HG03469 (cell line): Measurements from ENCODE around the gene PCLO.
"Not testable (repeated sequence)": the region's sequence is repeated elsewhere in the genome, so short reads cannot be mapped to it uniquely, and the experiment has no call there.

ENCODE experiments used
- ATAC-seq: cut with Tn5 transposase; IDR thresholded peaks from one replicate; pipeline ENCODE4 v1.9.1; 2021; ENCODE audit warnings: mild to moderate bottlenecking, moderate library complexity, moderate number of reproducible peaks; ENCODE audit not compliant: unreplicated experiment

Gene PCLO

GRCh38 chr7:82965088-82966036 is 197.3 kb downstream of the PCLO start:
- ATAC-seq: no peak

- no peak for ATAC-seq
Observed at GRCh38 chr7:82964150-82964882, 198.4 kb downstream of the PCLO start.

GRCh38 chr7:82961240-82961639 is 201.4 kb downstream of the PCLO start:
- no peak for ATAC-seq

- ATAC-seq: no peak
Observed at GRCh38 chr7:82959528-82959927, 203.2 kb downstream of the PCLO start.

GRCh38 chr7:82957521-82957920 is 205.2 kb downstream of the PCLO start:
- no peak for ATAC-seq

DNA sequence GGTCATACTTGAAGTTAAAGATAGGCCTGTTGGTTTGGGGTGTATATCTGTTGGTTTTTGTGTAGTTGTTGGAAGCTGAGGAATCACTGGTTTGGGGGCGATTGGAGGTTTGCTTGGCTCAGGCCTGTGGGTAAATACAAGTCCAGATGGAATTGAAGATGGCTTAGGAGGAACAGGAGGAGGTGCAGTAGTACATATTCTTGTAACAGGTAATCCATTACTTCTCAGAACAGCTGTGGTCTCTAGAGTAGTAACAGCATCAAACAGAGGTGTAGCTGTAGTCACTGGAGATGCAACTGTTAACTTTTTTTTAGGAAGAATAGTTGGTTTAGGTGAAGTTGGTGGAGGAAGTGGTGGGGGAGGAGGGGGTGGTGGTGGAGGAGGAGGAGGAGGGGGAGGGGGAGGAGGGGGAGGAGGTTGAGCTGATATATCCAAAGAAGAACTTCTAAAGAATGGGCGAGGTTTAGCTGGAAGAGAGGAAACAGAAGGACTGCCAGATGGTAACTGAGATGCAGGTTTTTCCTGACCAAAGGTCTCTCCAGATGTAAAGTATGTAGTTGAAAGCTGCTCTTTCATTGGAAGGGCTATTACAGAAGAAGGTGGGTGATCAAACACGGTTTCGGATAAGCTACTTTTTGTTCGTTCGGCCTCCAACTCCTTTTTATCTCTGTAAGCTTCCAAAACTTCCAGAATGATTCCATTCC is 209.2 kb downstream of the PCLO start:
- no peak for ATAC-seq

GRCh38 chr7:82950436-82950835 is 212.2 kb downstream of the PCLO start:
- no peak for ATAC-seq

DNA sequence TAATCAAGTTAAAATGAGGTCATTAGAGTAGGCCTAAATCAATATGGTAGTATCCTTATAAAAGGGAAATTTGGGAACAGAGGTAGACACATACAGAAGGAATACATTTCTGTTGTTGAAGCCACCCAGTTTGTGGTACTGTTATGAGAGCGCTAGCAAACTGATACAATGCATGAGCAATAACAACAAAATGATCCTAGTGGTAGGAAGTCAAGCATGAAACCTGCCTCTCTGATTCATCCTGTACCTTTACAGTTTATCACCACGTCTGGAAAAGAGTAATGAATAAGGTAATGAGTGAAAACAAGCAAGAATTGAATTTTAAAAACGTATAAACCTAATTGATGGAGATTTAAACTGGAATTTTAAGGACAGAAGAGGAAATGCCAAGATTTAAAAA is 217.2 kb downstream of the PCLO start:
- no peak for ATAC-seq

- no peak for ATAC-seq
Observed at GRCh38 chr7:82945056-82945455, 217.6 kb downstream of the PCLO start.

DNA sequence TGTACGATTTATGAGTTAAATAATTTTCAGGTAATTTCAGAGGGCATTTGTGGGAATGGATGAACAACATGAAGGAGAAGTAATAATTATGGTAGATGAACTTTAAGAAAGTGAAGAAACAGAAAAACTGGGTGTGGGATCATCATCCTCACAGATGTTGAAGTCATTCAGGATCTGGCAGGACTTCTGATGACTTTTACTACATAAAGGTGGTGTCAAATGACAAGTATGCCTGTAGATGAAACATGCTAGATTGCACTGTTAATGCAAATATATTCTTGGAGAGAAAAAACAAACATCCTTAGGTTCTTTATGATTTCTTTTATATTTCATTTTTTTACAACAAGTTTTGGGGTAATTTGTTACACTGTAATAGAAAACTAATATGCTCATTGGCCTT is 230.2 kb downstream of the PCLO start:
- no peak for ATAC-seq

DNA sequence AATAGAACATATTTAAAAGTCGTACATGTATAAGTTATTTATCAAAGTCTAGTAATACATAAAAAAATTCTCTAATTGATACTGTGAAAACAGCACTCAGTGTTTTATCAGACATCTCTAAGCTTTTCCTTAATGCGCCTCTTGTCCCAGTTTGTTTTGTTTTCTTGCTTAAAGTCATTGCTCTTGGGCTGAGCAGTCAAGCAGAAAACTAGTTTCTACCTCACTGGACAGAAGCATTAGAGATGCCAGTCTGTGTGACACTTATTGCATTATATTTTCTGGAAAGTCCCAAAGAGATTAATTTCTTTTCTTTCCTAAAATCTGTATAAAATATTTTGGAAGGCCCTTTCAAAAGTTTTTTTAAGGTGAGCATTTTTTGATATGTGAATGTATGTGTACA is 236.2 kb downstream of the PCLO start:
- ATAC-seq: no peak

DNA sequence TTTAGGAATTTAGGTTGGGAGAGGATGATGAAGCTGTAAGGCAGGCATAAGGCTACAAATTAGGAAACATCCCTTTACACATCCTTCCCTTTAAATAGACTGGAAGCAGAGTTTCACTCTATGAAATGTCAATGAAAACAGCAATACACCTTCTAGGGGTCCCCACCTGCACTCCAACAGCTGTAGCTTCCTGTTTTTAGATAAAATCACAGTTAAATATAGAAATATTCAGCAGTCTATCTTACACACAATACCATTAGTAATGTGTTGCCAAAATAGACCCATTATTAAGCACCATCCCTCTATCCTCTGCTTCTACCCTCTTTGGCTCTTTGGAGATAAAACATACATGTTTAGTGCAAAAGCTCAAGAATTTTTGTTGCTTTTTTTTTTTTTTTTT is 237.4 kb downstream of the PCLO start:
- no peak for ATAC-seq

- no peak for ATAC-seq
Observed at GRCh38 chr7:82906502-82906901, 256.2 kb downstream of the PCLO start.

DNA sequence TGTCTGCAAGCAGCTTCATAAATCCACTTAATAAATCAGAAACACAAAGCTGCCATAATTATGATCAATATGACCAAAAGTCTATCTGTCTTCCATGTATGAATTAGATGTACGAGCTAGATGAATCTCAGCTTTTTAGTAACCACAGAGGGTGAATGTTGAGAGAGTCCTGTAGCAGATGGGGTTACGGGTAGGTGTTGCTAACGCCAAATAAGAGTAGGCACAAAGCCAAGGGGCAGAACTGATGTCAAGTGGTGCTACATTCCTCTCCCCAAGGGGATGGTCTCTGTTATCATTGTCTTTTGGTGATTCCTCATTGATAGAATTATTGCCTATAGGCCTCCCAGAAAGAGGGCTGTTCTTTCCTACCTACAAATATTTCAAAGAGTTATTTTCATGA is 257.8 kb downstream of the PCLO start:
- ATAC-seq: no peak

DNA sequence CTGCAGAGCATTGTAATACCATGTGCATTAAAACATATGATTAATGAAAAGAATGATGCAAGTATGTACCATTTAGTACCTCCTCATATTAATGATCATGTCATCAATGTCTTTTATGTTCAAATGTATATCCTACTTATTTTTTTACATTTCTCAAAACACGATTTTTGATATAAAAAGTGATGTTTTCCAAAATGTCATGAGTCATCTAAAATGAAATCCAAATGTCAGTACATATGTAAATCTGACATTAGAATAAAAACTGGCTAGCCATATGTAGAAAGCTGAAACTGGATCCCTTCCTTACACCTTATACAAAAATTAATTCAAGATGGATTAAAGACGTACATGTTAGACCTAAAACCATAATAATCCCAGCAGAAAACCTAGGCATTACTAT is 261.6 kb downstream of the PCLO start:
- ATAC-seq: not testable (repeated sequence)

- ATAC-seq: no peak
Observed at GRCh38 chr7:82897500-82897899, 265.2 kb downstream of the PCLO start.

- not testable (repeated sequence) for ATAC-seq
Observed at GRCh38 chr7:82894341-82894740, 268.3 kb downstream of the PCLO start.

- no peak for ATAC-seq
Observed at GRCh38 chr7:82886324-82886723, 276.4 kb downstream of the PCLO start.

GRCh38 chr7:82865856-82866255 is 296.8 kb downstream of the PCLO start:
- no peak for ATAC-seq

DNA sequence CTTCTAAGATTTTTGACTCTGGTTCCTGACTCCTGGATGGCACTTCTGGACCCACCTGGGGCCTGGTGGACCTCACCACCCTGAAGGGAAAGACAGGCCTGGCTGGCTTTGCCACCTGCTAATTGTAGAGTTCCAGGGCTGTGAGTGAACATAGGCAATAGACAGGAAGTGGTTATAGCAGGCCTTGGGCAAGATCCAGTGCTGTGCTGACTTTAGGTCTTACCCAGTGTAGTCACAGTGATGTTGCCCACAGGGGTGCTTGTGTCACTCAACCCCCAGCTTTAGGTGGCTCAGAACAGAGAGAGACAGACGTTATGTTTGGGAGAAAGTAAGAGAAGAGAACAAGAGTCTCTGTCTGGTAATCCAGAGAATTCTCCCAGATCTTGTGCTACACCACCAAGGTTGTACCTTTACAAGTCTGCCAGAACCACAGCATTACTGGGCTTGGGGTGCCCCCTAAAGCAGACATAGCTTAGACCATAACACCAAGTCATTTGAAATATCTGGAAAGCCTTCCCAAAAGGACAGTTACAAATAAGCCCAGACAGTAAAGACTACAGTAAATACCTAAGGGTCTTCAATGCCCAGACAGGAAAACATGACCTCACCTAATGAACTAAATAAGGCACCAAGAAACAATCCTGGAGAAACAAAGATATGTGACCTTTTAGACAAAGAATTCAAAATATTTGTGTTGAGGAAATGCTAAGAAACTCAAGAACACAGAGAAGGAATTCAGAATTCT is 303.4 kb downstream of the PCLO start:
- ATAC-seq: no peak

GRCh38 chr7:82851121-82851520 is 311.6 kb downstream of the PCLO start:
- no peak for ATAC-seq
